Stimulated activated CD8-positive, alpha-beta memory T cell treated with anti-CD3 and anti-CD28 coated beads, Interleukin-7, amount 100 ng/mL, for 1 hour (primary cell): ENCODE data around the gene TAB2.
"Not testable (repeated sequence)": the region's sequence is repeated elsewhere in the genome, so short reads cannot be mapped to it uniquely, and the experiment has no call there.

Experiments
- DNase-seq, 2 donors: peaks; one replicate each; pipeline ENCODE4 v3.0.0-alpha.2; 2020; ENCODE audit warnings: low read depth in 2 of 2

The TAB2 gene

GRCh38 chr6:149443411-149444181 is 126.1 kb downstream of the TAB2 start:
- no peak for DNase-seq

- DNase-seq: not testable (repeated sequence)
Observed at GRCh38 chr6:149444360-149445094, 127.0 kb downstream of the TAB2 start.

- no peak for DNase-seq
Observed at GRCh38 chr6:149445095-149445466, 127.6 kb downstream of the TAB2 start.

- no peak for DNase-seq
Observed at GRCh38 chr6:149445573-149445972, 128.1 kb downstream of the TAB2 start.

GRCh38 chr6:149446791-149447376 is 129.4 kb downstream of the TAB2 start:
- DNase-seq: no peak

GRCh38 chr6:149448821-149449453 is 131.4 kb downstream of the TAB2 start:
- no peak for DNase-seq

- DNase-seq: no peak
Observed at GRCh38 chr6:149449831-149450678, 132.5 kb downstream of the TAB2 start.

GRCh38 chr6:149450679-149451375 is 133.3 kb downstream of the TAB2 start:
- DNase-seq: no peak

GRCh38 chr6:149451376-149452036 is 134.0 kb downstream of the TAB2 start:
- no peak for DNase-seq

- DNase-seq: no peak
Observed at GRCh38 chr6:149452037-149452939, 134.8 kb downstream of the TAB2 start.

GRCh38 chr6:149453597-149454345 is 136.3 kb downstream of the TAB2 start:
- no peak for DNase-seq

GRCh38 chr6:149454346-149454848 is 136.9 kb downstream of the TAB2 start:
- DNase-seq: no peak

- DNase-seq: no peak
Observed at GRCh38 chr6:149455031-149455732, 137.7 kb downstream of the TAB2 start.

- DNase-seq: no peak
Observed at GRCh38 chr6:149456311-149457021, 139.0 kb downstream of the TAB2 start.

- DNase-seq: no peak
Observed at GRCh38 chr6:149457316-149457884, 139.9 kb downstream of the TAB2 start.

- DNase-seq: no peak
Observed at GRCh38 chr6:149458196-149458595, 140.7 kb downstream of the TAB2 start.

- DNase-seq: no peak
Observed at GRCh38 chr6:149458806-149459205, 141.3 kb downstream of the TAB2 start.
